Neural progenitor cell (in vitro differentiated cells): ENCODE results near the gene STAM2. TPM values are rescaled to one million over a fixed set of nuclear protein-coding genes. Genes with fewer than 3 reads are reported as not detected.
"Not testable (repeated sequence)": the region's sequence is repeated elsewhere in the genome, so short reads cannot be mapped to it uniquely, and the experiment has no call there.

Source experiments
- DNase-seq: peaks from one replicate; pipeline ENCODE4 v3.0.0-alpha.2; 2016; ENCODE audit warnings: low spot score
- H2AFZ ChIP-seq: fragments of 200-600 bp; sonication (generic); replicated peaks from 2 replicates; pipeline ENCODE4 v1.6.1; 2016; ENCODE audit warnings: antibody characterized with exemption
- H3F3A ChIP-seq: fragments of 200-600 bp; sonication (generic); 2 replicates; pipeline ENCODE4 v1.6.1; 2016; ENCODE audit warnings: antibody characterized with exemption, low read depth
- H3K27ac ChIP-seq: fragments of 200-600 bp; sonication (generic); 2 replicates; pipeline ENCODE4 v1.5.1; 2016; ENCODE audit warnings: mild to moderate bottlenecking
- H3K27me3 ChIP-seq: fragments of 200-600 bp; sonication (generic); 2 replicates; pipeline ENCODE4 v1.6.1; 2016; ENCODE audit warnings: mild to moderate bottlenecking, moderate library complexity
- H3K36me3 ChIP-seq: fragments of 200-600 bp; sonication (generic); 2 replicates; pipeline ENCODE4 v1.5.1; 2016
- H3K4me1 ChIP-seq: fragments of 200-600 bp; sonication (generic); 2 replicates; pipeline ENCODE4 v1.6.1; 2016; ENCODE audit warnings: mixed run types
- H3K4me2 ChIP-seq: fragments of 200-600 bp; sonication (generic); 2 replicates; pipeline ENCODE4 v1.6.1; 2016
- H3K4me3 ChIP-seq: fragments of 200-600 bp; sonication (generic); 2 replicates; pipeline ENCODE4 v1.5.1; 2016
- H3K79me2 ChIP-seq: fragments of 200-600 bp; sonication (generic); 2 replicates; pipeline ENCODE4 v1.6.1; 2016; ENCODE audit warnings: low read depth
- H3K9ac ChIP-seq: fragments of 200-600 bp; sonication (generic); 2 replicates; pipeline ENCODE4 v1.6.1; 2016
- H3K9me3 ChIP-seq: fragments of 200-600 bp; sonication (generic); 2 replicates; pipeline ENCODE4 v1.5.1; 2016; ENCODE audit warnings: low read depth
- H4K20me1 ChIP-seq: fragments of 200-600 bp; sonication (generic); 2 replicates; pipeline ENCODE4 v1.6.1; 2016; ENCODE audit warnings: low read depth
- H3K27ac Mint-ChIP-seq: 3 replicates; pipeline ENCODE4 v1.8.0; 2021; ENCODE audit warnings: mixed read lengths
- H3K27me3 Mint-ChIP-seq: 2 replicates; pipeline ENCODE4 v1.8.0; 2022; ENCODE audit warnings: low read depth, mild to moderate bottlenecking, inconsistent platforms, moderate library complexity, mixed read lengths; ENCODE audit not compliant: insufficient read depth
- H3K36me3 Mint-ChIP-seq: 3 replicates; pipeline ENCODE4 v1.8.0; 2021; ENCODE audit warnings: mixed read lengths
- H3K4me1 Mint-ChIP-seq: 3 replicates; pipeline ENCODE4 v1.8.0; 2021; ENCODE audit warnings: mixed read lengths
- H3K4me3 Mint-ChIP-seq: 3 replicates; pipeline ENCODE4 v1.8.0; 2021; ENCODE audit warnings: mild to moderate bottlenecking, moderate library complexity, mixed read lengths
- H3K9me3 Mint-ChIP-seq: 3 replicates; pipeline ENCODE4 v1.8.0; 2020; ENCODE audit warnings: mixed read lengths
- CTCF ChIP-seq: fragments of 200-600 bp; sonication (generic); IDR thresholded peaks from 2 replicates; pipeline ENCODE4 v1.5.1; 2017; ENCODE audit warnings: antibody characterized with exemption, mild to moderate bottlenecking
- EZH2 ChIP-seq: fragments of 200-600 bp; sonication (generic); IDR thresholded peaks from 2 replicates; pipeline ENCODE4 v1.6.1; 2017; ENCODE audit warnings: antibody characterized with exemption, mild to moderate bottlenecking, moderate library complexity
- EZH2phosphoT487 ChIP-seq: fragments of 200-600 bp; sonication (generic); IDR thresholded peaks from 2 replicates; pipeline ENCODE4 v1.6.1; 2017; ENCODE audit warnings: antibody characterized with exemption
- total RNA-seq: library from RNA; depleted of rRNA; stranded (reverse); fragments of >200 nt; gene quantifications from 2 replicates; pipeline ENCODE4 v1.2.3, GENCODE V29; 2015; ENCODE audit warnings: low replicate concordance

Gene STAM2
- total RNA-seq, 1 donor from 2014 or later, result 16.8 TPM

- Mint-ChIP-seq H3K4me3 (no peak overlapping the region), H3K4me1 (peaks cover 2% of the 10 kb centered on the region), H3K27me3 (no peaks in the 10 kb centered on the region), H3K9me3 (peaks cover 8% of the 10 kb centered on the region), H3K27ac (no peak overlapping the region), H3K36me3 (no peaks in the 10 kb centered on the region)
- H3F3A ChIP-seq, result no peaks in the 10 kb centered on the region
- H3K79me2 ChIP-seq, result no peaks in the 10 kb centered on the region
- no peak for TF ChIP-seq EZH2
- peak; percentile 81 for TF ChIP-seq CTCF
- H3K4me2 ChIP-seq, result no peak overlapping the region
- peaks cover 3% of the 10 kb centered on the region for H3K4me1 ChIP-seq
- no peak overlapping the region for H3K9ac ChIP-seq
- no peak overlapping the region for H2AFZ ChIP-seq
- no peak overlapping the region for H3K4me3 ChIP-seq
- no peaks in the 10 kb centered on the region for H3K27me3 ChIP-seq
- DNase-seq, result peak; percentile 70
- H3K27ac ChIP-seq, result no peak overlapping the region
- no peaks in the 10 kb centered on the region for H4K20me1 ChIP-seq
- H3K36me3 ChIP-seq, result no peaks in the 10 kb centered on the region
- H3K9me3 ChIP-seq, result no peaks in the 10 kb centered on the region
Observed at GRCh38 chr2:152189622-152190495, 14.3 kb upstream of the STAM2 start.

- not testable (repeated sequence) for H3K27me3 ChIP-seq, H3K4me2 ChIP-seq, H3K9ac ChIP-seq, H3K4me3 ChIP-seq, H3K27ac ChIP-seq, H4K20me1 ChIP-seq, H3K9me3 ChIP-seq, H3K4me3 Mint-ChIP-seq, H3K36me3 Mint-ChIP-seq, H3K36me3 ChIP-seq, H3K27ac Mint-ChIP-seq, H3K79me2 ChIP-seq, H3K4me1 Mint-ChIP-seq, H3K27me3 Mint-ChIP-seq, DNase-seq, H3K4me1 ChIP-seq, H3K9me3 Mint-ChIP-seq, H2AFZ ChIP-seq, H3F3A ChIP-seq
Observed at GRCh38 chr2:152186808-152187207, 11.2 kb upstream of the STAM2 start.

GRCh38 chr2:152186262-152186661, 10.7 kb upstream of the STAM2 start:
- Histone ChIP-seq H3K36me3 (no peaks in the 10 kb centered on the region), H2AFZ (no peak overlapping the region), H3K4me1 (peaks cover 5% of the 10 kb centered on the region), H3K27me3 (no peaks in the 10 kb centered on the region), H4K20me1 (no peaks in the 10 kb centered on the region), H3K4me2 (no peak overlapping the region), H3K27ac (no peak overlapping the region), H3F3A (no peaks in the 10 kb centered on the region), H3K9me3 (no peaks in the 10 kb centered on the region), H3K9ac (no peak overlapping the region), H3K79me2 (no peaks in the 10 kb centered on the region), H3K4me3 (no peak overlapping the region)
- Mint-ChIP-seq H3K4me3 (no peak overlapping the region), H3K4me1 (peaks cover 3% of the 10 kb centered on the region), H3K27me3 (no peaks in the 10 kb centered on the region), H3K36me3 (no peaks in the 10 kb centered on the region), H3K9me3 (peaks cover 7% of the 10 kb centered on the region), H3K27ac (no peak overlapping the region)
- TF ChIP-seq EZH2phosphoT487 (no peak), CTCF (no peak), EZH2 (no peak)
- DNase-seq, result no peak

GRCh38 chr2:152183401-152184073, 8.0 kb upstream of the STAM2 start:
- H3F3A ChIP-seq, result no peaks in the 10 kb centered on the region
- Mint-ChIP-seq H3K4me1 (peaks cover 3% of the 10 kb centered on the region), H3K4me3 (no peak overlapping the region), H3K27ac (no peak overlapping the region), H3K36me3 (no peaks in the 10 kb centered on the region), H3K27me3 (no peaks in the 10 kb centered on the region), H3K9me3 (peaks cover 7% of the 10 kb centered on the region)
- H3K9me3 ChIP-seq, result no peaks in the 10 kb centered on the region
- no peak overlapping the region for H2AFZ ChIP-seq
- no peaks in the 10 kb centered on the region for H3K27me3 ChIP-seq
- H3K79me2 ChIP-seq, result no peaks in the 10 kb centered on the region
- H3K9ac ChIP-seq, result no peak overlapping the region
- no peak overlapping the region for H3K4me2 ChIP-seq
- H4K20me1 ChIP-seq, result no peaks in the 10 kb centered on the region
- TF ChIP-seq EZH2 (no peak), CTCF (no peak), EZH2phosphoT487 (no peak)
- DNase-seq, result no peak
- H3K4me3 ChIP-seq, result no peak overlapping the region
- no peaks in the 10 kb centered on the region for H3K36me3 ChIP-seq
- no peak overlapping the region for H3K27ac ChIP-seq
- peaks cover 5% of the 10 kb centered on the region for H3K4me1 ChIP-seq

- H3K9me3 ChIP-seq, DNase-seq, H3K27ac ChIP-seq, H3K4me3 Mint-ChIP-seq, H4K20me1 ChIP-seq, H2AFZ ChIP-seq, H3K9me3 Mint-ChIP-seq, H3K4me2 ChIP-seq, H3K27me3 Mint-ChIP-seq, H3K27ac Mint-ChIP-seq, H3K4me1 ChIP-seq, H3K27me3 ChIP-seq, H3K4me1 Mint-ChIP-seq, H3K4me3 ChIP-seq, H3K36me3 ChIP-seq, H3K9ac ChIP-seq, H3K36me3 Mint-ChIP-seq: not testable (repeated sequence)
- Histone ChIP-seq H3F3A (peaks cover 13% of the 10 kb centered on the region), H3K79me2 (peaks cover 15% of the 10 kb centered on the region)
Observed at GRCh38 chr2:152177667-152178066, 2.1 kb upstream of the STAM2 start.
